GM19328 (cell line): ENCODE results near the gene OR52D1.

ENCODE experiments used
- ATAC-seq: cut with Tn5 transposase; IDR thresholded peaks from one replicate; pipeline ENCODE4 v1.9.1; 2021; ENCODE audit warnings: mild to moderate bottlenecking, moderate library complexity; ENCODE audit not compliant: unreplicated experiment

The OR52D1 gene

GRCh38 chr11:5508605-5509004, 20.1 kb downstream of the OR52D1 start:
- ATAC-seq = no peak

- ATAC-seq = no peak
Observed at GRCh38 chr11:5509803-5510202, 21.3 kb downstream of the OR52D1 start, which contains the start of gene UBQLN3. TSS of gene UBQLN3 (minus strand) at chr11:5509957. CDS start at chr11:5509558, 399 bp downstream.

GRCh38 chr11:5514841-5515240, 26.4 kb downstream of the OR52D1 start:
- no peak for ATAC-seq

GRCh38 chr11:5516599-5516998, 28.1 kb downstream of the OR52D1 start, which contains the start of gene UBQLNL:
TSS of gene UBQLNL (minus strand) at chr11:5516699. CDS start at chr11:5516441, 258 bp downstream.
- ATAC-seq = no peak

- ATAC-seq = no peak
Observed at GRCh38 chr11:5521540-5521939, 33.1 kb downstream of the OR52D1 start.

- ATAC-seq = no peak
Observed at GRCh38 chr11:5522308-5522707, 33.8 kb downstream of the OR52D1 start.

GRCh38 chr11:5524756-5525155, 36.3 kb downstream of the OR52D1 start:
- ATAC-seq = no peak

GRCh38 chr11:5527716-5528115, 39.2 kb downstream of the OR52D1 start:
- ATAC-seq = no peak

GRCh38 chr11:5528495-5528894, 40.0 kb downstream of the OR52D1 start:
- ATAC-seq = no peak

GRCh38 chr11:5531053-5531831, 42.8 kb downstream of the OR52D1 start:
- no peak for ATAC-seq

- no peak for ATAC-seq
Observed at GRCh38 chr11:5534046-5534445, 45.6 kb downstream of the OR52D1 start.

- ATAC-seq = no peak
Observed at GRCh38 chr11:5536482-5536881, 48.0 kb downstream of the OR52D1 start.
